Measurements from ENCODE around the gene FOXO6.
"Not testable (repeated sequence)": the region's sequence is repeated elsewhere in the genome, so short reads cannot be mapped to it uniquely, and the experiment has no call there.

The FOXO6 gene

DNA sequence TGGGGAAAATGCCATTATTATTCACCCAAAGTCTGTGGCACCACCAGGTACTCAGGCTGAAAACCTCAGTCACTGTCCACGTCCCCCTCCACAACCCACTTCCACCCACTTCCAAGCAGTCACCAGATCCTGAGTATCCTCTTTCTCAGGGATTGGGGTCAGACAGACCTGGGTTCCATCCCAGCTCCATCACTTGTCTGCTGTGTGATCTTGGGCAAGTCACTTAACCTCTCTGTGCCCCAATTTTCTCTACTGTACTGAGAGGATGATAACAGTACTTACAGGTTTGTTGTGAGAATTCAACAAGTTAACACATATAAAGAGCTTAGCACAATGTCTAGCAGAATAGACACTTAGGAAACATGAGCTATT, 29.7 kb upstream of the FOXO6 start:
- DNase-seq (ENCODE audit: low read depth) = no peak
- TF ChIP-seq, protein P1, sequence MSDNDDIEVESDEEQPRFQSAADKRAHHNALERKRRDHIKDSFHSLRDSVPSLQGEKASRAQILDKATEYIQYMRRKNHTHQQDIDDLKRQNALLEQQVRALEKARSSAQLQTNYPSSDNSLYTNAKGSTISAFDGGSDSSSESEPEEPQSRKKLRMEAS (IDR thresholded peaks at IDR 0.05; ENCODE audit: low read depth, low read length) = no peak
- TF ChIP-seq, protein P2, sequence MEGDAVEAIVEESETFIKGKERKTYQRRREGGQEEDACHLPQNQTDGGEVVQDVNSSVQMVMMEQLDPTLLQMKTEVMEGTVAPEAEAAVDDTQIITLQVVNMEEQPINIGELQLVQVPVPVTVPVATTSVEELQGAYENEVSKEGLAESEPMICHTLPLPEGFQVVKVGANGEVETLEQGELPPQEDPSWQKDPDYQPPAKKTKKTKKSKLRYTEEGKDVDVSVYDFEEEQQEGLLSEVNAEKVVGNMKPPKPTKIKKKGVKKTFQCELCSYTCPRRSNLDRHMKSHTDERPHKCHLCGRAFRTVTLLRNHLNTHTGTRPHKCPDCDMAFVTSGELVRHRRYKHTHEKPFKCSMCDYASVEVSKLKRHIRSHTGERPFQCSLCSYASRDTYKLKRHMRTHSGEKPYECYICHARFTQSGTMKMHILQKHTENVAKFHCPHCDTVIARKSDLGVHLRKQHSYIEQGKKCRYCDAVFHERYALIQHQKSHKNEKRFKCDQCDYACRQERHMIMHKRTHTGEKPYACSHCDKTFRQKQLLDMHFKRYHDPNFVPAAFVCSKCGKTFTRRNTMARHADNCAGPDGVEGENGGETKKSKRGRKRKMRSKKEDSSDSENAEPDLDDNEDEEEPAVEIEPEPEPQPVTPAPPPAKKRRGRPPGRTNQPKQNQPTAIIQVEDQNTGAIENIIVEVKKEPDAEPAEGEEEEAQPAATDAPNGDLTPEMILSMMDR (IDR thresholded peaks at IDR 0.05; ENCODE audit: low read depth, low read length) = no peak
- TF ChIP-seq POLR2A (IDR thresholded peaks at IDR 0.05; ENCODE audit: extremely low read depth, insufficient read length) = no peak
- TF ChIP-seq MYC (IDR thresholded peaks at IDR 0.05; ENCODE audit: low read depth, low read length) = no peak
- H3K4me3 ChIP-seq (ENCODE audit: low read depth, low read length) = no peak overlapping the region

DNA sequence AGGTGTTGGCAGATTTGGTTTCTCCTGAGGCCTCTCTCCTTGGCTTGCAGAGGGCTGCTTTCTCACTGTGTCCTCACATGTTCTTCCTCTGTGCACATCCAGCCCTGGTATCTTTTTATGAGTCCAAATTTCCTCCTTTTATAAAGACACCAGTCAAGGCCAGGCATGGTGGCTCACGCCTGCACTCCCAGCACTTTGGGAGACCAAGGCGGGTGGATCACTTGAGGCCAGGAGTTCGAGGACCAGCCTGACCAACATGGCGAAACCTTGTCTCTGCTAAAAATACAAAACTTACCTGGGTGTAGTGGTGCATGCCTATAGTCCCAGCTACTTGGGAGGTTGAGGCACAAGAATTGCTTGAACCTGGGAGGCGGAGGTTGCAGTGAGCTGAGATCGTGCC, 29.1 kb upstream of the FOXO6 start:
- not testable (repeated sequence) for DNase-seq (ENCODE audit: low read depth); H3K4me3 ChIP-seq (ENCODE audit: low read depth, low read length)

DNA sequence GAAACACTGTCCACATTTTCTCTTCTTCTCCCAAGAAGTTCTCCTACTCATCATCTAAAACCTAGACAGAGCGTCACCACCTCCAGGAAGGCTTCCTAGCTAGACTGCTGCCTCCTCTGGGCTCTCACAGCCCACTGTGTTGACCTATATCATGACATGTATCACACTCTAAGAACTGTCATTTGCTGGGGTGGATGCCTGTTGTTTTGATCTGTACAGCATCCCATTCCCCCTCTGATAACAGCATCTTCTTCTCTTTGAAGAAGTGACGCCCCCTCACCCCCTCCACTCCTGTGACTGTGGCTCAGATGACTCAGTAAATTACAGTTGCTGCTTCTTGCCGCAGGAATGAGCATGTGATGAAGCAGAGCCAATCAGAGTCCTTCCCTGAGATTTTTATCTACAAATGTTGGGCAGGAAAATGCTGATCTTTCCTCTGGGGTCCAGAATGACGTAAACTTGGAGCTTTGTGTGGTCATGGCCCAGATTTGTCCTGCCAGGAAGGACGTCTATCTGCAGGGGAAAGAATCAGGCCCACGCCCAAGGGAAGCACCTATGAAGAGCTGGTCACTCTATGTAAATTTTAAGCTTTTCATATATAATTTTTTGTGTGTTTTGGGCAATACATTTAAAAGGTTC, 28.0 kb upstream of the FOXO6 start:
- peak; percentile 75 for DNase-seq (ENCODE audit: low read depth)
- TF ChIP-seq, protein P2 (IDR thresholded peaks at IDR 0.05; ENCODE audit: low read depth, low read length) = no peak
- TF ChIP-seq MYC (IDR thresholded peaks at IDR 0.05; ENCODE audit: low read depth, low read length) = no peak
- TF ChIP-seq, protein P1 (IDR thresholded peaks at IDR 0.05; ENCODE audit: low read depth, low read length) = no peak
- TF ChIP-seq POLR2A (IDR thresholded peaks at IDR 0.05; ENCODE audit: extremely low read depth, insufficient read length) = no peak
- no peak overlapping the region for H3K4me3 ChIP-seq (ENCODE audit: low read depth, low read length)

GRCh38 chr1:41338820-41339219, 22.4 kb upstream of the FOXO6 start:
- TF ChIP-seq MYC (IDR thresholded peaks at IDR 0.05; ENCODE audit: low read depth, low read length) (no peak), POLR2A (IDR thresholded peaks at IDR 0.05; ENCODE audit: extremely low read depth, insufficient read length) (no peak)
- TF ChIP-seq, protein P2 (IDR thresholded peaks at IDR 0.05; ENCODE audit: low read depth, low read length) = no peak
- TF ChIP-seq, protein P1 (IDR thresholded peaks at IDR 0.05; ENCODE audit: low read depth, low read length) = no peak
- DNase-seq (ENCODE audit: low read depth) = no peak
- H3K4me3 ChIP-seq (ENCODE audit: low read depth, low read length) = no peak overlapping the region

GRCh38 chr1:41340655-41341364, 20.4 kb upstream of the FOXO6 start:
- no peak overlapping the region for H3K4me3 ChIP-seq (ENCODE audit: low read depth, low read length)
- peak; percentile 29 for DNase-seq (ENCODE audit: low read depth)
- TF ChIP-seq, protein P1 (IDR thresholded peaks at IDR 0.05; ENCODE audit: low read depth, low read length) = no peak
- TF ChIP-seq MYC (IDR thresholded peaks at IDR 0.05; ENCODE audit: low read depth, low read length) (no peak), POLR2A (IDR thresholded peaks at IDR 0.05; ENCODE audit: extremely low read depth, insufficient read length) (no peak)
- TF ChIP-seq, protein P2 (IDR thresholded peaks at IDR 0.05; ENCODE audit: low read depth, low read length) = no peak

- no peak overlapping the region for H3K4me3 ChIP-seq (ENCODE audit: low read depth, low read length)
- DNase-seq (ENCODE audit: low read depth) = no peak
- TF ChIP-seq, protein P1 (IDR thresholded peaks at IDR 0.05; ENCODE audit: low read depth, low read length) = no peak
- no peak for TF ChIP-seq MYC (IDR thresholded peaks at IDR 0.05; ENCODE audit: low read depth, low read length)
- no peak for TF ChIP-seq POLR2A (IDR thresholded peaks at IDR 0.05; ENCODE audit: extremely low read depth, insufficient read length)
- TF ChIP-seq, protein P2 (IDR thresholded peaks at IDR 0.05; ENCODE audit: low read depth, low read length) = no peak
Measured at GRCh38 chr1:41341365-41341683, 19.9 kb upstream of the FOXO6 start.

Measured in NB4 (cell line).